Measurements from ENCODE around the gene MTA1. TPM values are rescaled to one million over a fixed set of nuclear protein-coding genes. Genes with fewer than 3 reads are reported as not detected.

Gene MTA1
- total and polyA plus RNA-seq, 11 donors = 71.8 to 191 (median 109) TPM

DNA sequence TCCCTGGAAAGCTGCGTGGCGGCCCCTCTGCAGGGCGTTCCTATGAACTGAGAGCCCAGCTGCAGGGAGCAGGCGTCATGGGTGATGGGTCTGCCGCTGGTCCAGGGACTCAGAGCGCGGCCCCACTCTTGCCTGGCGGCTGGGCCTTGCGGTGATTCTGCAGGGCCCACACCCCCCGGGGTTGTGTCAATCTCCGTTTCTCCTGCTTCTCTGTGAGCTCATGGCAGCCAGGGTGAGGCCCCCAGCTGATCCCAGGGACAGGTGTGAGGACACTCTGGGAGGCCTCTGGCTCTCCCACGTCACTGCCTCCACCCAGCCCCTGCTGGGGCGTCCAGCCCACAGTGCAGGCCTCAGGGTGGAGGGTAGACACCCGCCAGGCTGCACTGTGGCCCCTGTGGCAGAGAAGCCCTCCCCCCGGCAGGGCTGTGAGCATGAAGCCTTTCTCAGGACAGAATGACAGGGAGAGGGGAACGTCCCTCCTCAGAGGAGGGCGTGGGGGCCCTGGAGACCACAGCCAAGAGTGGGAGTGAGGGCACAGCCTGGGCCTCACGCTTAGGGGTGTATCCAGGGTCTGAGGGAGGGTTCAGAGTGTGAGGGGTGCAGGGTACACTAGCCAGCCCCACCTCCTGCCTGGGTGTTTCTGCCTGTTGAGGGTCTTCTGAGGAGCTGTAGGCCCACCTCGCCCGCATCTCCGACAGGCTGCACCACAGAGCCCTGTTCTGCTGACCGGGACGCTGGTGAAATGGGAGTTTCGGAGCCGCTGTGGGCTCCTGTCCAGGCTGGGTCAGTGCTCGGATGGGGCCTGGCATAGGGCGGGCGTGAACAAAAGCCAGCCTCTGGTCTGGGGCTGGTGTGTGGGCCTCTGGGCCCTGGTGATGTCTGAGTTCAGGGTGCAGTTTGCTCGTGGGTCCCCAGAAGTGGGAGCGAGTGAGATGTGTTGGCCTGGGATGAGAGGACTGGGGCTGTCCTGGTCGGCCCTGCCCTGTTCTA, 28.3 kb downstream of the MTA1 start:
- TF ChIP-seq, protein P1, sequence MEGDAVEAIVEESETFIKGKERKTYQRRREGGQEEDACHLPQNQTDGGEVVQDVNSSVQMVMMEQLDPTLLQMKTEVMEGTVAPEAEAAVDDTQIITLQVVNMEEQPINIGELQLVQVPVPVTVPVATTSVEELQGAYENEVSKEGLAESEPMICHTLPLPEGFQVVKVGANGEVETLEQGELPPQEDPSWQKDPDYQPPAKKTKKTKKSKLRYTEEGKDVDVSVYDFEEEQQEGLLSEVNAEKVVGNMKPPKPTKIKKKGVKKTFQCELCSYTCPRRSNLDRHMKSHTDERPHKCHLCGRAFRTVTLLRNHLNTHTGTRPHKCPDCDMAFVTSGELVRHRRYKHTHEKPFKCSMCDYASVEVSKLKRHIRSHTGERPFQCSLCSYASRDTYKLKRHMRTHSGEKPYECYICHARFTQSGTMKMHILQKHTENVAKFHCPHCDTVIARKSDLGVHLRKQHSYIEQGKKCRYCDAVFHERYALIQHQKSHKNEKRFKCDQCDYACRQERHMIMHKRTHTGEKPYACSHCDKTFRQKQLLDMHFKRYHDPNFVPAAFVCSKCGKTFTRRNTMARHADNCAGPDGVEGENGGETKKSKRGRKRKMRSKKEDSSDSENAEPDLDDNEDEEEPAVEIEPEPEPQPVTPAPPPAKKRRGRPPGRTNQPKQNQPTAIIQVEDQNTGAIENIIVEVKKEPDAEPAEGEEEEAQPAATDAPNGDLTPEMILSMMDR (IDR thresholded peaks at IDR 0.05) = no peak
- TF ChIP-seq POLR2A (IDR thresholded peaks at IDR 0.05) = no peak
- WGBS, 4 donors = 81 to 85% (median 84%) methylated on average over 23 to 31 of the region's 31 CpGs
- ATAC-seq = peak in 2 of 4 donors; percentile 4 to 8
- Histone ChIP-seq H3K4me3 (peak overlapping the region in 1 of 12 donors; percentile 4), H3K36me3 (peaks cover 0 to 38% (median 31%) of the 10 kb centered on the region in 9 donors), H3K27ac (peak overlapping the region in 8 of 12 donors; percentile 6 to 59 (median 36)), H3K4me1 (peaks cover 0 to 28% (median 14%) of the 10 kb centered on the region in 12 donors), H3K27me3 (no peaks in the 10 kb centered on the region), H3K9me3 (no peaks in the 10 kb centered on the region)
- peak in 1 of 5 donors; percentile 60 for DNase-seq
- intact Hi-C loops (cut with DNase I) = loop anchor here (1.0 to 10.0 kb wide), 10 partner anchors 39 to 81 kb away; partner anchors contain the start of genes CRIP1 (in 5 of the 10), TMEM121 (in 3 of the 10) and TEDC1 (in 1 of the 10)

DNA sequence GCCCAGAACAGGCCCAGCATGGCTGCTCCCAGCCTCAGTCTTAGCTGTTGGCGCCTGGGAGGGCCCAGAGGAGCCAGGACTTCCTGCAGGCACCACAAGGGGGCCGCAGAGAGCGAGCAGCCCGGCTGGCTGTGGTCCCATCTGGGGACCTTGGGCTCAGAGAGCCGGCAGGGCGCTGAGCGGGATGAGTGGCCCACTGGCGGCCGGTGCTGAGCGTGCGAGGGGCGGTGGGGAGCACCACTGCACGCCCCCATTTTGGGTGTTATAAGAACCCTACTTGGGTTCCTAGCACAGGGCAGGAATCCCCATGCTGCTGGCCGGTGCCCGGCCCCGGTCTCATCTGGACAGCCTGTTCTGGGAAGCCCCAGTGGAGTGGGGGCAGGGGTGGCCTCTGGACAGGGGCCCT, 29.1 kb downstream of the MTA1 start:
- WGBS, 4 donors = 10 to 18% (median 13%) methylated on average over 14 to 16 of the region's 16 CpGs; no CpG with 5 or more reads in 1 of the 4 donors
- Histone ChIP-seq H3K4me3 (peak overlapping the region in 2 of 12 donors; percentile 4 to 16), H3K27ac (peak overlapping the region in 9 of 12 donors; percentile 4 to 59 (median 32)), H3K27me3 (no peaks in the 10 kb centered on the region), H3K4me1 (peaks cover 0 to 28% (median 14%) of the 10 kb centered on the region in 12 donors), H3K9me3 (no peaks in the 10 kb centered on the region), H3K36me3 (peaks cover 0 to 41% (median 33%) of the 10 kb centered on the region in 9 donors)
- DNase-seq (peak; percentile 76 to 89 (median 80)), ATAC-seq (peak; percentile 77 to 93 (median 87))
- peak in 1 of 2 donors; percentile 11 for TF ChIP-seq POLR2A (IDR thresholded peaks at IDR 0.05)
- TF ChIP-seq, protein P1 (IDR thresholded peaks at IDR 0.05) = peak; percentile 92 to 99 (median 98)
- intact Hi-C loops (cut with DNase I) = loop anchor here (1.0 to 10.0 kb wide), 10 partner anchors 39 to 80 kb away; partner anchors contain the start of genes CRIP1 (in 5 of the 10), TMEM121 (in 3 of the 10) and TEDC1 (in 1 of the 10)

DNA sequence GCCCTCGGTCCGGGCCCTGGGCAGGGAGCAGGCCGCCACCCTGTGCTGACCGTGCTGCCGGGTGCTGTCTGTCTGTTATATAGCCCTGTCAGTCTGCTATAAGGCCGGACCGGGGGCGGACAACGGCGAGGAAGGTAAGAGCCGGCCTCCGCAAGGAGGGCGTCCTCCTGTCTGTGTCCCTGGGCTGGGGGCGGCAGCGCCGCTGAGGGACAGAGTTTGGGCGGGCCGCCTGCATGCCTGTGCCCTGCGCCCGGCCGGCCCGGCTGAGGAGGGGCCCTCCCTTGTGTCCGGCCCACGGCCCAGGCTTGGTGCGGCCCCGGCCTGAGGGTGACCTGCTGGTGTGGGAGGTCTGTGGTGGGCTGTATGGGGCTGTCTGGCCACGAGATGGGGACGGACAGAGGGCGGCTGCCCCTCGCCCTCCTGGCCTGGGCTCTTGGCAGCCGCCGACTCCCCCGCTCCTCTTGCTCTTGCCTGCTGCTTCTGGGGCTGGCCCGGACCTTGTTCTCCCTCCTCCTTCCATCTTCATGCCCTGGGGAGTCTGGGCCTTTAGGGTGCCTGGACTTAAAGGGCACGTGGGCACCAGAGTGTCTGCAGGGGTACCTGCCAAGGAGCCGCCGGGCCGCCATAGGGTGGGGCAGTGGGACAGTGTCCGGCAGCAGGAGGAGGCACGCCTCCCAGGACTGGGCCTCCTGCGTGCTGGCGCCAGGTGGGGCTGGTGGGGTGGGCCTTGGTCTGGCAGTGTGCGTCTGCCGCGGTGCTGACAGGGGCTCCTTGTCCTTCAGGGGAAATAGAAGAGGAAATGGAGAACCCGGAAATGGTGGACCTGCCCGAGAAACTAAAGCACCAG, 29.9 kb downstream of the MTA1 start:
- peak overlapping the region in 4 of 12 donors; percentile 4 to 59 (median 46) for H3K27ac ChIP-seq
- ATAC-seq = peak in 2 of 4 donors; percentile 2 to 4
- 74 to 88% (median 82%) methylated on average over 19 to 47 of the region's 47 CpGs for WGBS, 4 donors

More for the DNA sequence above, 29.9 kb downstream of the MTA1 start:
- peaks cover 0 to 49% (median 40%) of the 10 kb centered on the region in 9 donors for H3K36me3 ChIP-seq
- intact Hi-C loops (cut with DNase I) = loop anchor here (2.0 to 10.0 kb wide), 9 partner anchors 38 to 79 kb away; partner anchors contain the start of genes CRIP1 (in 5 of the 10), TMEM121 (in 3 of the 10) and TEDC1 (in 1 of the 10)
- no peak overlapping the region for H3K4me3 ChIP-seq
- TF ChIP-seq, protein P1 (IDR thresholded peaks at IDR 0.05) = no peak
- TF ChIP-seq POLR2A (IDR thresholded peaks at IDR 0.05) = no peak
- peaks cover 0 to 28% (median 14%) of the 10 kb centered on the region in 12 donors for H3K4me1 ChIP-seq
- H3K27me3 ChIP-seq = no peaks in the 10 kb centered on the region
- no peaks in the 10 kb centered on the region for H3K9me3 ChIP-seq
- peak in 1 of 5 donors; percentile 65 for DNase-seq

All from heart left ventricle (tissue), 16 donors.